CD4-positive, alpha-beta T cell treated with Interleukin-17A for 1 hour (primary cell): ENCODE results near the gene NF1.
A peak's percentile ranks its signal among the peaks of the same experiment; 100 is the strongest.
"Not testable (repeated sequence)": the region's sequence is repeated elsewhere in the genome, so short reads cannot be mapped to it uniquely, and the experiment has no call there.

Experiments used
- DNase-seq: peaks from one replicate; pipeline ENCODE4 v3.0.0-alpha.2; 2020

The NF1 gene

DNA sequence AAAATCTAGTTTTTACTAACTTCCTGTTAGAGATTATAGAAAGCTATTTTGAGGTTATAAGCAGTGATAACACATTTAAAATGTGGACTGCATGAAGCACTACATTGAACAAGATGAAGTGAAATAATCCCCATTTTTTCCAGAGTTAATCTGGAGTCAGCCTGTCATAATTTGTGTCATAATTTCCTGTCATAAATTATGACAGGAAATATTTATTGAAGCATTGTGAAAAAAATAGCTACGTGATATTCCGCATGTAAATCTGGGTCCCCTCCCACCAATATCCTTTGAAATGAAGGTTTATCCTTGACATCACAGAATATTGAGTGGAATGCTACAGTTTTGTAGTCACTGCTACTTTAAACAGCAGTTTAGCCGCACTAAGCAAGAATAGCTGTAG lies 162.2 kb downstream of the NF1 start:
- DNase-seq, result no peak

DNA sequence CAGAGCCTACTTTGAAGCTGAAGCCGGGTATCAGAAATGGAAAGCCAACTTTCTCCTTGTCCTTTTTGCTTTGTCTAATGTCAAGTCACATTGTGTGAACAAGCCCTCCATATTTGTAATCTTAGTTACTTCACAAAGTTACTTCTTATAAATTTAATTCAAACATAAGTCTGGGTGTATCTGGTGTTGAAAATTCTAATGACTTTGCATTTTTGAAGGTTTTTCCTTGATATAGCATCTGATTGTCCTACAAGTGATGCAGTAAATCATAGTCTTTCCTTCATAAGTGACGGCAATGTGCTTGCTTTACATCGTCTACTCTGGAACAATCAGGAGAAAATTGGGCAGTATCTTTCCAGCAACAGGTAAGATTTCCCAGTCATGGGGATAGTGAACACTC lies 165.4 kb downstream of the NF1 start:
- DNase-seq, result no peak

DNA sequence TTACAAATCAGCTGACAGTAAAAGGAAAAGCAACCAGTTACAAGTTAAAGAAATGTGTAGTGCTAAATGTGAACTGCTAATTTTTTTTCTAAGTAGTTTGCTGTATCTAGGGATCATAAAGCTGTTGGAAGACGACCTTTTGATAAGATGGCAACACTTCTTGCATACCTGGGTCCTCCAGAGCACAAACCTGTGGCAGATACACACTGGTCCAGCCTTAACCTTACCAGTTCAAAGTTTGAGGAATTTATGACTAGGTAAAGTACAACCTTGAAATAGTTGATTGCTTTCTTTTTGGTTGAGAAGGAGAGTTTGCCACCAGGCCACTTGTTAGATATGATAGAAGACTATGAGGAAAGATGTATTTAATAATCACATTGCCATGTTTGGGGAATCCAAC lies 166.8 kb downstream of the NF1 start:
- DNase-seq, result no peak

DNA sequence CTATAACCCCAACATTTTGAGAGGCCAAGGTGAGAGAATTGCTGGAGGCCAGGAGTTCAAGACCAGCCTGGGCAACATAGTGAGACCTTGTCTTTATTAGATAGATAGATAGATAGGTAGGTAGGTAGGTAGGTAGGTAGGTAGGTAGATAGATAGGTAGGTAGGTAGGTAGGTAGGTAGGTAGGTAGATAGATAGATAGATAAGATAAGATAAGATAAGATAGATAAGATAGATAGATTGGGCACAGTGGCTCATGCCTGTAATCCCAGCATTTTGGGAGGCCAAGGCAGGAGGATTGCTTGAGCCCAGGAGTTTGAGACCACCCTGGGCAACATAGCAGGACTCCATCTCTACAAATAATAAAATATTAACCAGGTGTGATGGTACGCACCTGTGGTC lies 168.1 kb downstream of the NF1 start:
- not testable (repeated sequence) for DNase-seq

DNA sequence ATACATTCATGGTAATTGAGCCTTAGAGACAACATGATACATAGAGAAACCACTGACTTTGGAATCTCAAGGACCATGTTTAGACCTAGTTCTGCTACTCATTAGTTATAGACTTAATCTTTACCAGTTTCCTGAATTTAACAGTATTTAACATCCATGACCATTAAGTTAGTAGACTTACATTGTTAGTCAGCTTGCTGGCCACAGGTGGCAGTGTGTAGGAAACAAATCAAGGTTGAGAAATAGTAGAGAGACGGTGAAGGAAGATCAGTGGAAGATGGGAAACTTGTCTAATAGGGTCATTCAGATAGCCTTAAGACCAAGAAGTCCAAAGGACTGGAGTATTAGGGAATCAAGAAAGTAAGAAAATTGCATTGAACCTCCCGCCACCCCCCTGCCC lies 171.3 kb downstream of the NF1 start:
- DNase-seq, result peak; percentile 32

DNA sequence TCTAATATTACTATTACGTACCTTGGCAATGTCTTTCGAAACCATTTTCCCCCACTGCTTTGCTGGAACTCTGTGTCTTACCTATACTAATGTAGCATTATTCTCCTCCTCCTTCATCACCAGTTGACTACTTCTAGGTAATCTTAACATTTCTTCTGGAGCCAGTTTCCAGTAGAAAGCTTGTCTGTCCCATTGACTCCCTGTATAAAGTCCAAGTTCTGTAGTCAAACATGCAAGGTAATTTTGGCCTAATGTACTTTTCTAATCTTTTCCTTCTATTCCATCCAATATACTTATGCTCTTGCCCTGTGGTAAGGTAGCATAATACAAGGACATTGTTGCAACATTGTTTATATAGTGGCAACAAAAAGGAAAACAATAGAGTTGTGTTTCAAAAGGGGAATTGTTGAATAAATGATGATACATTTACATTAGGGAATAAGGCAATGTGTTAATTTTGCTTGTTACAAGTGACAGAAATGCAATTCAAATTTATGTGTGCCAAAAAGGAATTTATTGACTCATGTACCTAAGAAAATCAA lies 174.3 kb downstream of the NF1 start:
- no peak for DNase-seq

DNA sequence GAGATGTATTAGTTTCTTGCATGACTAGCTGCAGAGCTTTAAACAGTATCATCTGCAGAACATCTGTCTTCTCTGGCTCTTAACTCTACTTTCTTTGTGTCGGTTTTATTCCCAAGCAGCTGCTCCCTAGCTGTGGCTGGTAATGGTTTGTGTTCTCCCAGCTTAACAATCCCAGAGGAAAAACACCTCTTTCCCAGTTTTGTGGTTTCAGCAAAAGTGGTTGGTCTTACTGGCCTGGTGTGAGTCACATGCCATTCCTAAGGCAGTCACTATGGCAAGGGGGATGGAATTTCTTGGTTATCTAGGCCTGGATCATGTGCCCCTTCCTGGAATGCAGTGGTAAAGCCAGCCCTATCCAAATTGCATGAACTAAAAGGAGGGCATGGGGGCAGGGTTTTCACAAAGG lies 174.8 kb downstream of the NF1 start:
- no peak for DNase-seq

DNA sequence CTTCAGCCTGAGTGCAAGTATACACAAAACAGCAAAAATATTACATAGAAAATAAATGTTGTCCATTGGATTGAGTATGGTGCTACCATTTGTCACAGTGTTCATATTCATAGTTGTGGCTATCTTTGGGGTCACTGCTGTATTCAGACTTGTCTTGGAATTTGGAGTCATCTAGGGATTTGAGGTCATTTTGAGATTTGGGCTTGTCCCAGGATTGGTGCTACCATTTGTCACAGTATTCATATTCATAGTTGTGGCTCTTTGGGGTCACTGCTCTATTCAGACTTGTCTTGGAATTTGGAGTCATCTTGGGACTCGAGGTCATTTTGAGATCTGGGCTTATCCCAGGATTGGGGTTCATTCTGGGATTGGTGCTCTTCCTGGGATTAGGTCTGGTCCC lies 177.5 kb downstream of the NF1 start:
- no peak for DNase-seq

DNA sequence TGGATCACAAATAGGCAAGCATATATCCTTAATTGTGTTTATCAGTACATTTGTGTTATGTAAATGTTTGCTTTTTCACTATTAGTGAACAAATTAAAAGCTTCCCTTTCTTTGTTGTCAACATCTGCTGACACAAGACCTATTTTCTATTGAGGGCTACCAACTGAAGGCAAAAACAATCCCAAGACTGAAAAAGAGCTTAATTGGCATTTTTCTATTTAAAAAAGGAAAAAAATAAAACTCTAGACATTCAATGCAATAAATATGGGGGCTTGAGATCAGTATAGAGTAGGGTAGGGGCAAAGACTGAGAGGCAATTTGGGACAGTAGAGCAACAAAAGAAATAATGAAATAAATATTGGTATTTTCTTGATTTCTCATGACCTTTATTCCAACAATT lies 178.0 kb downstream of the NF1 start:
- DNase-seq, result no peak

DNA sequence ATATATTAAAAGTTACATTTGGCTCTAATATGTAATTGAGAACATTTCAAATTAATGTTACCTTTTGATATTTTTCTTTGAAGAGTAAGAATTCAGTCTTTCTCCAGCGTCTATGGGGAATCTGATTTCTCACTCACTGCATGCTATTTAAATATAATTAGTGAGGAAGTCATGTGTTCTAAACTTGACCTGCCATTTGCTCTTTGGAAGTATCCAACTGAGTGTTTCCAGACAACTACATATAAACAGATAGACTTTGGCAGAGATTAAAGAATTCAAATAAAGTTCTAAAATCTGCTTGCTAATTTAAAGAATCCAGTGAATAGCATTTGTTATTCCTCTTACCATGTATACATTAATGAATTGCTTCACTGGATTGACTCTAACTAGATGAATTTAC lies 178.7 kb downstream of the NF1 start:
- no peak for DNase-seq

DNA sequence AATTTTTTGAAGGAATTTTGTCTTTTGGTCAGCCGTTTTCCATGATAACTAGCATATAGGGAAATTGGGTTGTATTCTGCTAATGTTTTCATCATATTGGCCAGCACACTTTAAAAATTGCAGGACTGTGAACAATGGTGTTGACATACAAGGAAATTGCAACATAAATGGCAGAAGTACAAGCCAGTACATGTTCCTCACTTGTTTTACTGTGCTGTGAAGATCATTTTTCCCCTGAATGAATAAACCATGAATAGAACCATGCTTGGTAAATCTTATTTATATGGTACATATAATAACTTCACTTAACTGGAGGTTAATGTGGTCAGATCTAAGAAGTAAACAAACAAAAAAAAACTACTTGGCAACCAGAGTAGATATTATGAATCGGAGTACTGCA lies 179.5 kb downstream of the NF1 start:
- DNase-seq, result no peak

DNA sequence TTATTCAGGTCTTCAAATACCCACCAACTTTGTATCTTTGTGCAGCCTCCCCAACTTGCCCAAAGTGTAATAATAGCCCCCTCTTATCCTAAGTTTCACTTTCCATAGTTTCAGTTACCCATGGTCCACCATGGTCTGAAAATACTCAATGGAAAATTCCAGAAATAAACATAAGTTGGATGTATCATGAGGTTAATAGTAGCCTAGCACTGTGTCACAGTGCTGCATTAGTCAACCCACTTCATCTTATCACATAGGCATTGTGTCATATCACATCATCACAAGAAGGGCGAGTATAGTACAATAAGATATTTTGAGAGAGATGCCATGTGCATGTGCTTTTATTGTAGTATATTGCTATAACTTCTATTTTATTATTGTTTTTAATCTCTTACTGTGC lies 180.3 kb downstream of the NF1 start:
- no peak for DNase-seq

DNA sequence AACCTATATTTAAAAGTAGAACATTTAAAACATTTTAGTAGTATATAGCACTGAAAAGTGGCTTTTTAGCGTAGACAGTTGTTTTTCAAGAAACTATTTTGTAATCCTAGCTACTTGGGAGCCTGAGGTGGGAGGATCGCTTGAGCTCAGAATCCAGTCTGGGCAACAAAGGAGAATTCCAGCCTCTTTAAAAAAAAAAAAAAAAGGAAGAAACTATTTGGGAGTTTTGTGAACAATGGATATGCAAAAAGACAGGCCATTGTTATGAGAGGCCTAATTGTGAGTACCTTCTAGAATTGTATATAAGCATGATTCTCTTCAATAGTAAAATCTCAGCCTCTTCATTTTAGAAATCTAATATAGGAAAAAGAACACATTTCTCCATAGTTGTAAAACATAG lies 184.6 kb downstream of the NF1 start:
- DNase-seq, result no peak

DNA sequence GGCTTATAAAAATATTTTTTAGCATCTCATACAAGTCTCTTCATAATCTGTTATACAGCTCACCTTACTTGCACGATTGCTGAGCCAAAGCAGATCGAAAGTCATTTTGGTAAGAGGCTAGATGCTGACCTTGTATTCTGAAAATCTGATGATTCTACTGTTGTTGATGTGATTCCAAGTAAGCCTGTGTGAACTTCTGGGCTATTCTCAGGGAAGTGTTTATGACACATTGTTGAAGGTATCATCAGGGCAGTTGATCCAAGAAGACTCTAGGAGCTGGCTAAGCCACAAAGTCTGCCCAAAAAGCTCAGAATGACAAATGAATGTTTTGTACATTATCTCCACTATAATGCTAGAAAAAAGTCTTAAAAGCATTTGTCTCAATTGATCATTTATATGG lies 186.3 kb downstream of the NF1 start:
- DNase-seq, result no peak

DNA sequence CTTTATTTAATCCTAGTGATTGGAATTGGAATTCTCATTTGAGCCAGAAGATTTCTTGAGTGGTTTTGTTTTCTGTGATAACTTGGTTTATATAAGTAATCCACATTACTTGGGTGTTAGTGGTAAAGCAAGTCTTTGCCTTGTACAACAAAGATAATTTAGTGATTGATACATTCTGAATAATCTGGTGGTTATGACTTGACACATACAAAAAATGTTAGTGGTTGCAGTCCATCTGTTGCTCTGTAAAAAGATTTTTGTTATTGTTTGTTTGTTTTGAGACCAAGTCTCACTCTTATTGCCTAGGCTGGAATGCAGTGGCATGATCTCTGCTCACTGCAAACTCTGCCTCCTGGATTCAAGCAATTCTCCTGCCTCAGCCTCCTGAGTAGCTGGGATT lies 189.1 kb downstream of the NF1 start:
- DNase-seq, result no peak

DNA sequence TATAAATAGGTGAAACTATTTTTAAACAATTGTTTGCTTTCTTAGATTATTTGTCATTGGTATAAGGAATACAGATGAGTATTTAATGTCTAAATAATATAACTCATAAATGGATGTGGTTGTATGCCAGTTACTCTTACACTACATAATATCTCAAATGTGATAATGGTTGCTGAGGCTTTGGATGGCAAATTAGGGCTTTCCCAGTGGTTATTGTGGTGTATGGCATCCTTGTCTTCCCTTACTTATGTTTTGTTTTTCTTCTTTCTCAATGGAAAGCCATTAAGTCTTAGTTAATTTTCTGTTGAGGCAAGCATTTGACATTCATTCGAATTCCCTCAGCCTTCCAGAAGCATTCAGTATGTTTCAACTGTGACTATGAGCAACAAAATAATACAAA lies 191.8 kb downstream of the NF1 start:
- no peak for DNase-seq

DNA sequence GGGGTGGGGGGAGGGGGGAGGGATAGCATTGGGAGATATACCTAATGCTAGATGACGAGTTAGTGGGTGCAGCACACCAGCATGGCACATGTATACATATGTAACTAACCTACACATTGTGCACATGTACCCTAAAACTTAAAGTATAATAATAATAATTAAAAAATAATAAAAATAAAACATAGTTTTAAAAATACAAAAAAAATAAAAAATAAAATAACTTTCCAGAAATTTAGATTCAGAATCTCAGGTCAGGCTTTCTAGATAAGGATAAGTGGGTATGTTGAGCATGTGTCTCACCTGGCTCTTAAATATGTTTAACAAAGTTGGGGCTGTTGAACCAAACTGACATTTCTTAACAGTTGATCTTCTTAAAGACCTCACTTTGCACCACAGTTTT lies 193.2 kb downstream of the NF1 start:
- not testable (repeated sequence) for DNase-seq

DNA sequence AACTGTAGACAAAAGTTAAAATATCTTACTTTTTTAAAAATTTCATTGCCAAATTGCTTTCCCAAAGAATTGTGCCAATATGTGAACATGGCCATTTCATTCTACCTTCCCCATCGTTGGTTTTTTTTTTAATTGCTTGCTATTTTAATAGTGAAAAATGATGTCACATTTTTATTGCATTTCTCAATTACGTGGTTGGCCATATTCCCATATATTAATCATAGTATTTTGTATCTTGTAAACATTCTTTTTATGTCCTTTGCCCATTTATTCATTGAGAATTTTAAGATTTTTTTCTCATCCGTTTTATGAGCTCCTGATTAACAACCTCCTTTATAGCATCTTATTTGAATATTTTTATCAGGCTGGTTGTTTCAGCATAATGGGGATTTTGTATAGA lies 195.0 kb downstream of the NF1 start:
- DNase-seq, result no peak

DNA sequence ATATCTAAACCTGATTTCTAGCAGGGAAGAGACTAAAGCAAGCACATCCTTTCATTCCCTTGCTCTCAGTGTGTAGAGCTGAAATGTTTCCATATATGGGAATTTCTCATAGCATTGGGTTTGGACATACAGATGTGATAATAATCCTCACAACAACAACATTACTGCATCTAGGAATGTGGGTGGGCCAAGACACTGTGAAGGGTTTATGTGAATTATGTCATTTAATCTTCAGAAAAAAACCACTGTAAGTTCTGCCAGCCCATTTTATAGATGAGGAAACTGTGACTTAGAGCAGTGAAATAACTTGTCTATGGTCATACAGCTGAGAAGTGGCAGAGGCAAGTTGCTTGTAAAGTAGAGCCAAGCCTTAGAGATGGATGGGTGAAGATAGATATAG lies 197.0 kb downstream of the NF1 start:
- no peak for DNase-seq

DNA sequence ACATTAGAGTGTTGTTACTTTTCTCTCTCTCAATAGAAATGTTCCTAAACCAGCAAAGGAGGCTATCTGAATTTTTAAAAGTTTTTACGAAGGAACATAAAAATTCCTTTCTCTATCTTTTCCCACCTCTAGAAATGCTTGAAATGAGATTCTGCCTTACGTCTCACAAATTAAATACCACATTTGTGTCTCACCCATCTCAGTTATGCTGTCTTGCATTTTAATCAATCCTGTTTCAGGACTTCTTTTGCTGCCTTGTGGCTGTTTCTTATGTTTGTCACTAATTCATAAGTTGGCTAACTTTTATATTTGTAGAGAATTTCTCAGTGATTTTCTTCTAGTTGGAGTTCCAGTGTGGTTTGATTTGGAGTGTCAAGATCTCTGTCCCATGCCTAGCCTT lies 198.8 kb downstream of the NF1 start:
- DNase-seq, result no peak

DNA sequence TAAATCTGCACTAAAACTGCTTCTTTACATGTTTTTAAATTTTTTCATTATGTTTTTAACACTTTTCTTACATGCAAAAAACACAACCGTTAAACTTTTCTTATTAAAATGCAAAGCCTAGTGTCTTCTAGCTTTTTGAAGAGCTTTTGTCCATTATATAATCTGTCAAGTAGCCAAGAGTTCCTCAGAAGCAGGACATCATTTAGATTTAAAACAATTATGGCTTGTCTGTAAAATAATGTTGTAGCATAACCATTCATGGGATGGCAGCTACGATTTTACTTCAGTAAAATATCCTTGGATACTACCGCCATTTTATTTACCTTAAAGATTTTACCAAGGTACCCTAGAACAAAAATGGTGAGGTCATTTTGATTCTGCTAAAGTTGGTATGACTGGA lies 199.5 kb downstream of the NF1 start:
- DNase-seq, result no peak

DNA sequence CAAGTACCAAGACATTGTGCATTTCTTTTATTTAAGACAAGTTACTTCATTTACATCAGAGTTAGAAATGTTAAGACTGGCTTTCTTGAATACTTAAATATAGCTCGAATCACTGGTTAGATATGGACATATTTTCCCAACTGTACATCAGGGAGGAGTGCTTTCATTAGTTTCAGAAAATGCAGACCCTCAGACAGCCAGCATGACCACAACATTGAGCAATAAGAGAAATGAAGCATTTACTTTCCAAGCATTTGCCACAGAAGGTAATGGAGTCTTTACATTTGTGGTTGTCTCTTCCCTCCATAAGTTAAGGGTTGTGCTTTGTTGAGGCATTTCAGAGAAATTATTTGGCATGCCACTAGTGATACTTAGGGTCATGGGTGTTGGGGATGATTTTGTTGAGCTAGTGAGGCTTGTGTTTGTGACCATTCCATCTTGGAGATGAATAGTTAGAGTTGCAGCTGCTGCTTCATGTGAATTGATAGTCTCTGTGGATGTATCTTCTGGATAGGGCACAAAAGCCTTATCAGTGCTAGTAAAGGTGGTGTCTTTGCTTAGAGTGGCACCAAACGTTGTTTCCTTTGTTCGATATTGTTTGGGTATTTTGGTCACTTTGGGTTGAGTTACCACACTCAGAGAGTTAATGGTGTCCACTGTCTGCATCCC lies 200.2 kb downstream of the NF1 start:
- no peak for DNase-seq

DNA sequence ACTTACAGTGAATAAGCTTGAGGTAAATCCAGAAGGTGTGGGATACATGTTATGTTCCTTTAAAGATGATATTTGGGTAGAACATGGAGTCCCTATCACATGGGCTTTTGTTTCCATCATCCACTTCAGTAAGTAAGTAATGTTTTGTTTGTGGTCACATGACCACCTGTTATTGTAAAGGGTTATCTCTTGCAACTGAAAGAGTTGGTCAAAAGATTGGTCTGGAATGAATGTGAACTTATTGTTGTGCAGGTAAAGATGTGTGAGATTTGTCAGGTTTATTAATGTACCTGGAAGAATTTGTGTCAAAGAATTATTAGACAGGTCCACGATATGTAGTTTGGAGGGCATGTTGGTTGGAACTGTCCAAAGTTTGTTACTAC lies 200.7 kb downstream of the NF1 start:
- no peak for DNase-seq

DNA sequence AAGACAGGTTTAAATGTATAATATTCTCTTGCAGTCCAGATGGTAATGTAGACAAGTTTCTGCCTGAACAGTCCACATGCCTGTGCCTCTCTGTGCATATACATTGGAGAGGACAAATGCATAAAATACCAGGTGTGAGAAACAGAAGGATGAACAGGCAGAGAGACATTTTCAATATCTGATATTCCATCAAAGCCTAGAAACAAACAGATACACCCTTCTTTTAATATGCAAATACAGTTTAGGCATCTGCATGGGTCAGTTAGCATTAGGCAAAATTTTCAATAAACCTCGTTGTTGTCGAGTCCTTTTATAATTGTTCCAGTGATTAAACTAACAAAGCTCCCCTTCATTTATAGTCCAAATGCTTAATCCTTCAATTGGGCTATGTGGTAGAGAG lies 201.4 kb downstream of the NF1 start:
- DNase-seq, result no peak

DNA sequence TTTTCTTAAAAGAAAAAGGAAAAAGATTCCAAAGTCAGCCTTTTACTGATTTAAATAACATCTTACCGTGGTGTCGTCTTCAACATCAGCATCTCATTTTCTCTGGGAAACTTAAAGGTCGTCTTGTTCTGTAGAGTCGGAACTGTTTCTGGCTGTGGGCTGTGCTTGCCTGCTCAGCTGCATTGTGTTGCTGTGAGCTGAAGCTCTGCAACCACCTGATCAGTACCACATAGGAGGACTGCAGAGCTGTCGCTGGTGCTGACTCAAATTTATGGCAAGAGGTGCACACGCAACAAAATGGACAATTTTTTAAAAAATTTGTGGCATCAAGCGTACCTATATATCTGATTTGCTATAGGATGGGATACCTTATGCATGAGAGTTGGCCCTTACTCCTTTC lies 202.3 kb downstream of the NF1 start, which contains the start of gene OMG:
Gene OMG (minus strand): TSS at position 150 of the 400 bp plus-strand sequence. CDS start 908 bp downstream, outside the sequence.
- no peak for DNase-seq
